GM21619 (cell line): ENCODE results near the gene SLC26A1.

ENCODE experiments used
- ATAC-seq: cut with Tn5 transposase; IDR thresholded peaks from one replicate; pipeline ENCODE4 v1.9.1; 2021; ENCODE audit not compliant: unreplicated experiment

SLC26A1 gene

DNA sequence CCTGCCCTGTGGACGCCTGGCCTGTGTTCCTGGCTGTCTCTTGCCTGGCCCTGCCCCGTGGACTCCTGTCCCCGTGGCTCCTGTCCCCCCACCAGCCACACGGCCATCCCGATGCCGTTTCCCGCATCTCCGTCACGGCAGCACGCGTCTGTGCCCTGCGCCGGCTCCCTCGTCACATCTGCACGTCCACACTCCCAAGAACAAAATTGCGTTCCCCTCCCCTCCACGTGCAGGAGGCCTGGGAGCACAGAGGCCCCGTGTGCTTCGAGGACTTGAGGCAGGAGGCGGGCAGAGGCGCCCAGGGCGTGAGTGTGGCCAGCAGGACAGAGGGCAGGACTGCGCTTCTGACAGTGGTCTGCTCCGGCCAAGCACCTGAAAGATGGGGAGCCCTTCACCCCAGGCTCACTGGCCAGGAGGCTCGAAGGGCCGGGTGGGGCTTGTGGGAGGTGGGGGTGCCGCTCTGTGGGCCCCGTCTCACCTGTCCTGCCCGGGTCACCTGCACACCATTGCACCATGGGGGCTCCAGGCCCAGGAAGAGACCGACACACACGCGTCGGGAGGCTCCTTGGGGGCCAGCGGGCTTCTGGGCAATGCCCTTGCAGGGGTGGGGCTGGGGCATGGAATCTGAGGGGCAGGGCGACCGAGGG lies 35.5 kb upstream of the SLC26A1 start:
- no peak for ATAC-seq

DNA sequence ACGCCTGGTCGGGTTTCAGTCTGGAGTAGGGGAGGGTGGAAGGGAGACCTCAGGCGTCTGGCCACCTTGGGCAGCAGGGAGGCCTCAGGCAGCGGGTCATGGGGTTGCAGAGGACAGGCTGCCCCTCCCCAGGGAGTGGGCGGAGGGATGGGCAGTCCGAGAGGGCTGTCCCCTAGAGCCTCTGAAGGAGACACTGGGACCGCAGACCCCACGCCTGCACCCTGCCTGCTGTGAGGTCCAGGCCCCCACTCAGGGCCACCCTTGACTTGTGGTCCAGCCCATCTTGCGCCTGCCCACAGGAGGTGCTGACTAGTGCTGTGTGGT lies 34.7 kb upstream of the SLC26A1 start:
- no peak for ATAC-seq

DNA sequence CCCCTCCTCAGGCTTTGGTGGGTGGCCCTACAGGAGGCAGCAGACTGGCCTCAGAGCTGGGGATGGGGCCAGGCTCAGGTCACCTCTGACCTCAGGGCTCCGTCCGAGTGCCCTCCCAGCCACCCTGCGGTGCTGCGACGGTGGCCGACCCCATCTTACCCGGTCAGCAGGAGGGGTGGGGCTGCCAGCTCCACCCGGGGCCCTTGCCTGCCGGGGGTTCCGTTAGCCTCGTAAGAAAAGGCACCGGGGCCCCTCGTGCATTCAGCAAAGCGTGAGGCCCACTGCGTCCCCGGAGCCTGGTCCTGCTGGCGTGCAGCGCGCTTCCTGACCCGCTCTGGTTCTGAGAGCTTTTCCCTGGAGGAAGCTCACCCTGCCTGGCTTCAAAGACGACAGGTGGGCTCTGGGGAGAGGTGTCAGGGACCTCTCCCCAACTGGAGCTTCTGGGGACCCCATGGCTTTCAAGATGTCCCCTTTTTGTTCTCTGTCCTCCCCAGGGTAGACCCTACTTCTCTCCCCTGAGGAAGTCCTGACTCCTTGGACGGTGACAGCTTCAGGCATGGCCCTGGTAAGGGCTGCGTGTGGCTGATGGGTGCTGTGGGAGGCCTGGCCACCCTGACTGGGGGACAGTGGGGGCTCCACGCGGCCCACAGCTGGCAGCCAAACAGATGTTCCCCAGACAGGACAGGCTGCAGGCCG lies 34.2 kb upstream of the SLC26A1 start:
- ATAC-seq, result no peak

- peak; percentile 54 for ATAC-seq
Measured at GRCh38 chr4:1026115-1026514, 32.9 kb upstream of the SLC26A1 start.

DNA sequence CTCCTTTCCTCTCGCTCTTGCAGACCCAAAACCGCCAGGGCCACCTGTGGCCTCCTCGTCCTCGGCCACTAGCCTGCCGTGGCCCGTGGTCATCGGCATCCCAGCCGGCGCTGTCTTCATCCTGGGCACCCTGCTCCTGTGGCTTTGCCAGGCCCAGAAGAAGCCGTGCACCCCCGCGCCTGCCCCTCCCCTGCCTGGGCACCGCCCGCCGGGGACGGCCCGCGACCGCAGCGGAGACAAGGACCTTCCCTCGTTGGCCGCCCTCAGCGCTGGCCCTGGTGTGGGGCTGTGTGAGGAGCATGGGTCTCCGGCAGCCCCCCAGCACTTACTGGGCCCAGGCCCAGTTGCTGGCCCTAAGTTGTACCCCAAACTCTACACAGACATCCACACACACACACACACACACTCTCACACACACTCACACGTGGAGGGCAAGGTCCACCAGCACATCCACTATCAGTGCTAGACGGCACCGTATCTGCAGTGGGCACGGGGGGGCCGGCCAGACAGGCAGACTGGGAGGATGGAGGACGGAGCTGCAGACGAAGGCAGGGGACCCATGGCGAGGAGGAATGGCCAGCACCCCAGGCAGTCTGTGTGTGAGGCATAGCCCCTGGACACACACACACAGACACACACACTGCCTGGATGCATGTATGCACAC lies 31.8 kb upstream of the SLC26A1 start:
- no peak for ATAC-seq

DNA sequence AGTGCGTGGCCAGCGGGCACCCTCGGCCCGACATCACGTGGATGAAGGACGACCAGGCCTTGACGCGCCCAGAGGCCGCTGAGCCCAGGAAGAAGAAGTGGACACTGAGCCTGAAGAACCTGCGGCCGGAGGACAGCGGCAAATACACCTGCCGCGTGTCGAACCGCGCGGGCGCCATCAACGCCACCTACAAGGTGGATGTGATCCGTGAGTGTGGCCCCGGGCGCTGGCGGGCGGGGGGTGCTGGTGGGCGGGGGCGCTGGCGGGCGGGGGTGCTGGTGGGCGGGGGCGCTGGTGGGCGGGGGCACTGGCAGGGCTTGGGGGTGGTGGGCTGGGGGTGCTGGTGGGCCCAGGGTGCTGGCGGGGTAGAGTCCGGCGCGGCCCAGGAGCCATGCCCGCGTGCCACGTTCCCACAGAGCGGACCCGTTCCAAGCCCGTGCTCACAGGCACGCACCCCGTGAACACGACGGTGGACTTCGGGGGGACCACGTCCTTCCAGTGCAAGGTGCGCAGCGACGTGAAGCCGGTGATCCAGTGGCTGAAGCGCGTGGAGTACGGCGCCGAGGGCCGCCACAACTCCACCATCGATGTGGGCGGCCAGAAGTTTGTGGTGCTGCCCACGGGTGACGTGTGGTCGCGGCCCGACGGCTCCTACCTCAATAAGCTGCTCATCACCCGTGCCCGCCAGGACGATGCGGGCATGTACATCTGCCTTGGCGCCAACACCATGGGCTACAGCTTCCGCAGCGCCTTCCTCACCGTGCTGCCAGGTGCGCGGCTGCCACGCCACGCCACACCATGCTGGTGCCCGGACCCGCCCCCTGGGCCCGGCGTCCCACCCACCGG lies 30.9 kb upstream of the SLC26A1 start:
- no peak for ATAC-seq

DNA sequence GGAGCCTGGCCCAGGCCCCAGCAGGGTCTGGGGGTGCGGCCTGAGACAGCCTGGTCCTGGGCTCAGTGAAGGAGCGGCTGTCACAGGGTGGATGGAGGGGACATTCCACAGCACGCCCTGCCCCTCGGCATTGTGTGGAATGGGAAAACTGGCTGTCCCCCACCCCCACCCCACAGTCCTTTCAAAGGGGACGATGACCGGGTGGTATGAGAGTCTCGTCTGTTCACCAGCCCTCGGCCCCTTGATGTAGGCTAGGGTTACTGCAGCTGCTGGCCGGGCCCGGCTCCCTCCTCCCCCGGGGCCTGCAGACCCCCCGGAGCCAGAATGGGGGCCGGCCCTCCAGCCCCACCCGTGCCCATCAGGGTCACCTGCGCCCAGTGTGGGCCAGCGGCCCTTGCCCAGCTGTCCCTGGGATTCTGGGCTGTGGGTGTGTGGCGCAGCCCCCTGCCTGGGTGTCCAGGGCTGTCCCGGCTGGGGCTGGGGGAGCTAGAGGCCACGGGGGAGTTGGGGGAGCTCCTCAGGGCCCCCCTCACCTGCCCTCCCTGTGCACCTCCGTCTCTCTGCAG lies 30.0 kb upstream of the SLC26A1 start:
- ATAC-seq, result no peak

DNA sequence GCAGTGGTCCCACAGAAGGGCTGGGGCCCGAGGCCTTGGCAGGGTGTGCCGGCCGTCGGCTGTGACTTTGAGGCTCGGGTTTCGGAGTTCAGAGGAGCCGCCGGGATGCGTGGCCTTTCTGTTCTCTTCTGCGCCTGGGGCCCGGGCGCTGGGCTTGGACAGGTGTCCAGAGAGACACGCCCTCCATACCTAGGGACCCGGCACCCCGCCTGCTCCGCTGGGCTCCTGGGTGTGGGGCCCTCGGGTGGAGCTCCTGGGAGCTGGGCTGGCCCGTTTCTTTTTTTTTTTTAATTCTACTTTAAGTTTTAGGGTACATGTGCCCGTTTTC lies 29.5 kb upstream of the SLC26A1 start:
- no peak for ATAC-seq

GRCh38 chr4:1022051-1022738 lies 29.0 kb upstream of the SLC26A1 start:
- no peak for ATAC-seq

DNA sequence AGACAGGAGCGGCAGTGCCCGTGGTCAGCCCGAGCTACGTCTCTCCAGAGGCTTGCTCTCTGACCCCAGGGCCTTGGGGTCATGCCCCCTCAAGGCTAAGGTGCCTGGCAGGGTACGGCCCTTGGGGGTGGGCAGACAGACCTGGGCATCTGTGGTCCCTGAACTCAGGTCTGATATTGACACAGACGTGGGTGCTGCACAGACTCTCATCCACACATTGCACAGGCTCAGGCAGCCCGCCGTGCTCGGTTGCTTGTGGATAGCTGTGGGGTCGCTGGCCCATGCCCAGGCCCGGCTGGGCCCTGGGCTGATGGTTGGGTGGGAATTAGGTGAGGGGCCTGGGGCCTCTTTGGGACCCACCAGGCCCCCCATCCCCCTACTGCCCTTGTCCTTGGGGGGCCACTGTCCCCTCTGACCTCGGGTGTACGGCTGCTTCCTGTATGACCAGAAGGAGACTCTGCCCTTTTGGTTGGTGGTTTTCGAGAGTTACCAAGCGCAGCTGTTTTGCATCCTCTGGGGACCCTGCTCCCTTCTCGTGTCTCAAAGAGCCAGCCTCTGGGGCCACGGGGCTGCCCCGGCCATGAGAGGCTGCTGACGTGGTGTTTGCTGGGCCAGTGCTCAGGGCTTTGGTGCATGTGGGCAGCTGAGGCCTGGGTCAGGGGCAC lies 28.3 kb upstream of the SLC26A1 start:
- peak; percentile 88 for ATAC-seq

- ATAC-seq, result no peak
Measured at GRCh38 chr4:1019729-1020470, 26.7 kb upstream of the SLC26A1 start.

DNA sequence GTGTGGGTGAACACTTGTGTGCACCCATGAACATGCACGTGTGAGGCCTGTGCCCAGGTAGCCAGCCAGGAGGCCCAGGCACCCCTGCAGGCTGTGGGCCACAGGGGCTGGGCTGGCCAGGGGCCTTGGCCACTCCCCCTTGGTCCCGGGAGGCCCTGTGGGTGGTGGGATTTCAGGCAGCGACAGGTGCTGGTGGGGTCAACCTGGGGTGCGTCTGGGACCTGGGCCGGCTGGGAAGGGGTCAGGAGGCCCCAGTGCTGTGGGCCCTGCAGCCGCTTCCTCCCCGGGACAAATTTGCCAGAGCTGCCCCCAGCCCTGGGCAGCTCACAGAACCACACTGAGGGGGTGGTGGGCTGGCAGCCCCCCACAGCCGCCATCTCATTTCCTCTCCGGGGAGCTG lies 26.1 kb upstream of the SLC26A1 start:
- ATAC-seq, result no peak

DNA sequence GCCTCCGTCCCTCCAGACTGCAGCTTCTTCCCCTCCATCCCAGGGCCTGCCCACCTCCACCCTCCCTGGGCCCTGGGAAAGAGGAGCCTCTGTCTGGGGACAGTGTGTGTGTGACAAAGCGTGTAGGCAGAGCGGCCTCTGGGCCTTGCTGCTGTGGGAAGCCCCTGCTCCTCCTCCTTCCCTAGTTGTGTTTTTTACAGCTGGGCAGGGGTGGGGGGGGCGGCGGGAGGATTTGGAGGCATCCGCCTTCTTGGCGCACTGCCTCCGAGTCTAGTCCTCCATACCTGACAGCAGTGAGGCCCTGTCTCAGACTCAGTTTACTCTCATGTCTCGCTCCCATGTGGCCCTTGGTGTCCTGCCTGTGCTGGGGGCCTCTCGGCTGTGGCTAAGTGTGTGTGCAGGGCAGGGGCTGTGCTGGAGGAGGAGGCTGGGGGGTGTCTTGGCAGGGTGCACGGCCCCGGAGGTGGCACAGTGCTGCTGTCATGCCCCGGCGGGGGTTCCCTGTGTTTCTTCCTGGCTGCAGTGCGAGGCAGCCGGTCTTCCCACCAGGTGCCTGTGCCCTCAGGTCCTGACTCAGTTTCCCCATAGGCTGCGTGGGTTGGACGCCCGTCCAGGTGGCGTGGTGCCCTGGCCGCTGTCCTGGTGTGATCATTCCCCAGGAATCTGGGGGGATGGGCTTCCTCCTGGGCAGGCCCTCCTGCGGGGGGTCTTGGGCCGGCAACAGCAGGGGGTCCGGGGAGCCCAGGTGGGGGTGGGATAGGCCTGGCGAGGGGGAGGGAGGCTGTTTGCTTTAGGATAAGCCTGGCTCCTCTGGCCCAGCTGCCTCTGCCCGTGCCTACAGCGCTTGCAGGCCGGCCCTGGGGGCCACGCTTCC lies 25.2 kb upstream of the SLC26A1 start:
- ATAC-seq, result no peak

GRCh38 chr4:1017706-1018105 lies 24.5 kb upstream of the SLC26A1 start:
- ATAC-seq, result no peak

DNA sequence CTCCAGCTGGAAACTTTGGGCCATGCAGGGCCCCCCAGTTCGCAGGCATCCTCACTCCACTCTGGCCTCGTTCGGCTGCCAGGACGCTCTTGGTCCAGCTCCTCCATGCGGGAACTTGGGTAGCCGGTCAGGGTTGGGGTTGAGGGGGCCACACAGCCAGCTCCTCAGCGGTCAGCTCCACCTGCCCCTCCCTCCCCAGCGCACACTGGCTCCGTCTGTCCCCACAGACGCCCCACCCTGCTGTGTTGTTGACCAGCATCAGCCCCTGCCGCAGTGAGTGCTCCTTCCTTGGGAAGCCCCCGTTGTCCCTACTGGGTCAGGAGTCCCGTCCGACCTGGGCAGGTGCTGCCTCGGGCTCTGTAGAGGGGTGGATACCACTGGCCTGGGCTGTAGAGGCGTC lies 24.0 kb upstream of the SLC26A1 start:
- no peak for ATAC-seq

GRCh38 chr4:1015746-1016145 lies 22.5 kb upstream of the SLC26A1 start:
- no peak for ATAC-seq

DNA sequence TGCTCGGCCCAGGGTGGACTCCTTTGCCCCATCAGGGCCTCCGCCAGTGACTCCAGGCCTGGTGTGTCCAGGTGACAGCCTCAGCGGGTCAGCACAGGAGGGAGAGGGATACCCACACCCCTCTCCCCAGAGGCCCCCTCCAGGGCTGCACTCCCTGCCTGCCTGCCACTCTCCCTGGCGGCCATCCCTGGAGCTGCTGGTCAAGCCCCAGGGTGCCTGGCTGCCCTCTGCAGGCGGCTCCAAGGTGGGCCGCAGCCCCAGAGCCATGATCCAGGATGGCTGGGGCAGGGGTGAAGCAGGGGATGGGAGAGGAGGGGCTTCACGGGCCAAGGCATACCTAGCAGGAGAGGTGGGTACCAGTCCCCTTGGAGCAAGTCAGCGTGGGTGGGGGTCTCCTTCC lies 22.0 kb upstream of the SLC26A1 start:
- no peak for ATAC-seq

DNA sequence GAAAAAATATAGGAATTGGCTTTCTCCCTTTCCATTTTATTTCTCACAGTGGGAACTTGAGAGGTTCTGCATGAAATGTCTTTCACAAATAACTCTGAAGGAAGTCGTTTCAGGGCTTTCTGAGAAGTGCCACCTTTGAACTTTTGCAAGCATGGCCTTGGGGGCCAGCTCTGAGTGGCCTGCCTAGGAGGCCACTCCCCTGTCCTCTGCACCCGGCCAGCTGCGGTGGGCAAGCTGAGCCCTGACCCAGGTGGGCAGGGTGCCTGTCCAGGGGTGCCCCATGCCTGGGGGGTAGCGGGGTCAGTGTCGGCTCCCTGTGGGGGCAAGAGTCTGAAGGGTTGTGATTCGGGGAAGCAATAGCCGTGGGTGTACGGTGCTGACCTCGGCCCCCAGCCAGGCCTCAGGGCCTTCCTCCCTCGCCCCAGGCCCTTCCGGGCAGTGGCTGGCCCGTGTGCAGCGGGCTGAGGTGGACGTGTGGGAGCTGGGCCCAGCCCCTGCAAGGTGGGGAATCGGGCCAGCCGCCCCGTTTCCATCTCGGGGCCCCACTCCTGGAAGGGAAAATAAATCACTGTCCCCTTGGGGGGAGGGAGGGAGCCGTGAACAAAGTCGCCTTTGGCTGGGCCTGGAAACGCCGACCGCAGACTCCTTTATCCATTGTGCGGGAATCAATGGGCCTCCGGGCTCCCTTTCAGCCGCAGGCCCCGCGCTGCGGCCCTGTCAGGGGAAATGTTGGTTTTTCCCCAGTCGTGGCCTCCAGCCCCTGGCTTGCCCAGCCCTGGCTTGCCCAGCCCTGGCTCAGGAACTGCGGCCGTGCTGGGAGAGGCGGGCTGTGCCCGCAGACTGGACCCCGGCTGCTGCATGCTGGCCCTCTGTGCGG lies 21.3 kb upstream of the SLC26A1 start:
- ATAC-seq, result no peak
